Natural killer cell (primary cell): ENCODE data around the gene NECTIN3. TPM values are rescaled to one million over a fixed set of nuclear protein-coding genes. Genes with fewer than 3 reads are reported as not detected.

Source experiments
- ATAC-seq, 3 donors: fragments of 150-1000 bp in 2 of 3; fragments of 200-7000 bp in 1 of 3; cut with Tn5 transposase; 1 replicate in 1 of 3; 2 replicates in 2 of 3; pipeline ENCODE4 v1.10.0; 2021; ENCODE audit warnings: mild to moderate bottlenecking in 2 of 3, moderate library complexity in 2 of 3
- DNase-seq, 2 donors: peaks; one replicate each; pipeline versions ENCODE4 v3.0.0 to v3.0.0-alpha.2; 2013 to 2021; ENCODE audit warnings: mixed read lengths in 1 of 2
- H3K27ac ChIP-seq: one replicate; pipeline ENCODE4 v1.5.1; 2013; ENCODE audit warnings: mild to moderate bottlenecking, low read length
- H3K27me3 ChIP-seq: one replicate; pipeline ENCODE4 v1.6.1; 2013; ENCODE audit warnings: low read length; ENCODE audit not compliant: control insufficient read depth, insufficient read depth
- H3K36me3 ChIP-seq: one replicate; pipeline ENCODE4 v1.6.1; 2013; ENCODE audit warnings: low read length; ENCODE audit not compliant: control insufficient read depth, insufficient read depth
- H3K4me1 ChIP-seq: one replicate; pipeline ENCODE4 v1.6.1; 2013; ENCODE audit warnings: low read length; ENCODE audit not compliant: control insufficient read depth, insufficient read depth
- H3K4me3 ChIP-seq: one replicate; pipeline ENCODE4 v1.5.1; 2013; ENCODE audit warnings: low read length
- H3K9me3 ChIP-seq: one replicate; pipeline ENCODE4 v1.6.1; 2013; ENCODE audit warnings: low read length; ENCODE audit not compliant: control insufficient read depth, insufficient read depth
- H3K27ac Mint-ChIP-seq, 2 donors: one replicate each; pipeline ENCODE4 v1.8.0; 2022; ENCODE audit warnings: mild to moderate bottlenecking in 2 of 2, mixed read lengths in 2 of 2, moderate library complexity in 1 of 2
- H3K27me3 Mint-ChIP-seq, 2 donors: one replicate each; pipeline ENCODE4 v1.8.0; 2022; ENCODE audit warnings: low read depth in 2 of 2, mixed read lengths in 2 of 2
- H3K36me3 Mint-ChIP-seq: one replicate; pipeline ENCODE4 v1.8.0; 2022; ENCODE audit warnings: mixed read lengths
- H3K4me1 Mint-ChIP-seq, 2 donors: one replicate each; pipeline ENCODE4 v1.8.0; 2022; ENCODE audit warnings: mixed read lengths in 2 of 2
- H3K4me3 Mint-ChIP-seq: one replicate; pipeline ENCODE4 v1.8.0; 2022; ENCODE audit warnings: mild to moderate bottlenecking, moderate library complexity, mixed read lengths
- H3K9me3 Mint-ChIP-seq, 2 donors: one replicate each; pipeline ENCODE4 v1.8.0; 2022; ENCODE audit warnings: mixed read lengths in 2 of 2
- WGBS: methylation state at CpG from one replicate; pipeline ENCODE4 v1.1.7; 2013; ENCODE audit warnings: missing lambda C conversion rate; ENCODE audit not compliant: insufficient coverage; 5-methylcytosine and 5-hydroxymethylcytosine counted together
- intact Hi-C: fragments of 100-400 bp; cut with micrococcal nuclease; formaldehyde crosslinking; loops from one replicate; pipeline ENCODE4 v1.14.2; 2022
- total RNA-seq, 4 donors: library from RNA; stranded (reverse); fragments of 120-200 nt in 1 of 4; gene quantifications; one replicate each; pipeline versions ENCODE4 v1.2.3 to v1.2.4, GENCODE V29; 2013 to 2022
- TF ChIP-seq, protein P1 (sequence below): fragments of 200-600 bp; IDR thresholded peaks from one replicate; pipeline ENCODE4 v1.8.0; 2022; ENCODE audit warnings: antibody characterized with exemption

NECTIN3 gene
- total RNA-seq, 3 donors from 2014 or later (not counting 1 experiment from before 2014, with no cell fraction given) = 0.26 to 3.7 (median 2.3) TPM

DNA sequence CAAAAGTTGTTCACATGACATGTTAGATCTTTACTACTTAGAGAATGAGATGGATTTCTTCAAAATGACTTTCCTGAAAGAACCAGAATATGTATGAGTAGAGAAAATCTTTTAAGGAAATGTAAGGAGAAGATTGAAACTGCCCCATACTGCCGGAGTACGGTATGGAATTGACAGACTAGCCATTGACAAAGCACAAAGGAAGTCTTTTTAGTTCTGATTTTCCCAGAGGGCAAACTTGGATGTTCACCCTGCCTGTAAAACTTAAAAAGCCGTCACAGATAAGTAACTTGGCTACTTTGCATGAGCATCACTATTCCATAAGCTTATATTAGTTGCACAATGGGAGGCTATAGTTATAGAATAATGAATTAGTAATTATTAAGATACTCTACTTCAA lies 93.8 kb downstream of the NECTIN3 start:
- peaks cover 10 to 14% of the 10 kb centered on the region in 2 donors for H3K27me3 Mint-ChIP-seq

DNA sequence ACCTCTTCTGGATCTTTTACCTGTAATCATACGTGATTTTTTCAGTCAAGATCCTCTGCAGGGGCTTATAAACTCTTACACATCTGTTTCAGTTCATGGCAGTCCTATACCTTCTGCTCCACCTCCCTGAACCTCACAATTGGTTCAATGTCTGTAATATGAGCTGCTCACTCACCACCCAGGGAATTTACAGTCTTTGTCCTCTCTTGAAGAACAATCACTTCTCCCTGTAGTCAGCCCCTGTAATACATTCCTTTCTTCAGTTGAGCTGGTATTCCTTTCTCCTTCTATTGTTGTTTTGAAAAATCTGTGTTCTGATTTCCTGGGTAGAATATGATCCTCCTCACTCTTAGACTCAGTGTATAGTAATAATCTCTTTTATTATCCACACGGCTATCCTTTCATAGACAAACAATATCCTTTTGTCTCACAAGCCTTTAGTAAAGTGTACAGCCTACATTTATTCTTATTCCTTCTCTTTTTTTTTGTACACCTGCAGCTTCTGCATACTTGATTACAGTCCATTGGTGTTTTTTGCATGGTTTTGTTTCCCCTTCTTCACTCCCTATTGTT lies 101.8 kb downstream of the NECTIN3 start:
- H3K27ac ChIP-seq = no peak overlapping the region
- no peaks in the 10 kb centered on the region for H3K9me3 ChIP-seq
- Mint-ChIP-seq H3K4me1 (no peaks in the 10 kb centered on the region), H3K27ac (no peak overlapping the region), H3K9me3 (peaks cover 0 to 2% of the 10 kb centered on the region in 2 donors), H3K4me3 (no peak overlapping the region), H3K27me3 (peaks cover 5 to 14% of the 10 kb centered on the region in 2 donors), H3K36me3 (no peaks in the 10 kb centered on the region)
- H3K4me3 ChIP-seq = no peak overlapping the region
- TF ChIP-seq, protein P1, sequence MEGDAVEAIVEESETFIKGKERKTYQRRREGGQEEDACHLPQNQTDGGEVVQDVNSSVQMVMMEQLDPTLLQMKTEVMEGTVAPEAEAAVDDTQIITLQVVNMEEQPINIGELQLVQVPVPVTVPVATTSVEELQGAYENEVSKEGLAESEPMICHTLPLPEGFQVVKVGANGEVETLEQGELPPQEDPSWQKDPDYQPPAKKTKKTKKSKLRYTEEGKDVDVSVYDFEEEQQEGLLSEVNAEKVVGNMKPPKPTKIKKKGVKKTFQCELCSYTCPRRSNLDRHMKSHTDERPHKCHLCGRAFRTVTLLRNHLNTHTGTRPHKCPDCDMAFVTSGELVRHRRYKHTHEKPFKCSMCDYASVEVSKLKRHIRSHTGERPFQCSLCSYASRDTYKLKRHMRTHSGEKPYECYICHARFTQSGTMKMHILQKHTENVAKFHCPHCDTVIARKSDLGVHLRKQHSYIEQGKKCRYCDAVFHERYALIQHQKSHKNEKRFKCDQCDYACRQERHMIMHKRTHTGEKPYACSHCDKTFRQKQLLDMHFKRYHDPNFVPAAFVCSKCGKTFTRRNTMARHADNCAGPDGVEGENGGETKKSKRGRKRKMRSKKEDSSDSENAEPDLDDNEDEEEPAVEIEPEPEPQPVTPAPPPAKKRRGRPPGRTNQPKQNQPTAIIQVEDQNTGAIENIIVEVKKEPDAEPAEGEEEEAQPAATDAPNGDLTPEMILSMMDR = no peak
- 98% methylated on average over 2 of the region's 2 CpGs for WGBS
- intact Hi-C loops = no loop called here
- no peaks in the 10 kb centered on the region for H3K36me3 ChIP-seq
- H3K4me1 ChIP-seq = no peaks in the 10 kb centered on the region
- H3K27me3 ChIP-seq = no peaks in the 10 kb centered on the region
- DNase-seq (no peak), ATAC-seq (no peak)

More for the DNA sequence above, 93.8 kb downstream of the NECTIN3 start:
- Histone ChIP-seq H3K4me1 (no peaks in the 10 kb centered on the region), H3K27ac (no peak overlapping the region), H3K9me3 (no peaks in the 10 kb centered on the region), H3K27me3 (no peaks in the 10 kb centered on the region), H3K4me3 (no peak overlapping the region), H3K36me3 (no peaks in the 10 kb centered on the region)
- H3K36me3 Mint-ChIP-seq = no peaks in the 10 kb centered on the region
- no peak overlapping the region for H3K4me3 Mint-ChIP-seq
- H3K27ac Mint-ChIP-seq = no peak overlapping the region
- H3K9me3 Mint-ChIP-seq = no peaks in the 10 kb centered on the region
- ATAC-seq (no peak), DNase-seq (no peak)
- H3K4me1 Mint-ChIP-seq = no peaks in the 10 kb centered on the region
- intact Hi-C loops = no loop called here
- TF ChIP-seq, protein P1 = no peak
- 100% methylated on average over 2 of the region's 3 CpGs for WGBS

DNA sequence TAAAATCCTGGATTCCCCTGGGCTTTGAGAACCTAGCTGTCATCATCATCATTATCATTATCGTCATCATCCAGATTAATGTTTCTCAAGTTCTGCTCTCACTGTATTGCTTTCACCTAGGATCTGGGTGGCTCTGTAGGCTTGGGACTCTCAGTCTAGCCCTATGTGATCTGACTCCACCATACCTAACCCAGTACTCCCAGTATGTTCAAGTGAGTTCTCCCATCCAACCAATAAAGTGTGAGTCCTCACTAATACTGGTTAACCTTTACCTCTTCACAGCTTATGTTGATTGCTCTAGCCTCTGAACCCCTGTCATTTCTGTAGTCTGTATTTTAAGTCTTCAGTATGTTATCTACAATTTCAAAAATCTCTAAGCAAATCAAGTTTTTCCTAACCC lies 102.3 kb downstream of the NECTIN3 start:
- no peaks in the 10 kb centered on the region for H3K36me3 Mint-ChIP-seq
- H3K27ac ChIP-seq = no peak overlapping the region
- ATAC-seq (no peak), DNase-seq (no peak)
- H3K27ac Mint-ChIP-seq = no peak overlapping the region
- intact Hi-C loops = no loop called here
- no peaks in the 10 kb centered on the region for H3K36me3 ChIP-seq
- no peaks in the 10 kb centered on the region for H3K4me1 ChIP-seq
- H3K4me3 ChIP-seq = no peak overlapping the region
- peaks cover 0 to 2% of the 10 kb centered on the region in 2 donors for H3K9me3 Mint-ChIP-seq
- no peaks in the 10 kb centered on the region for H3K27me3 ChIP-seq
- no peaks in the 10 kb centered on the region for H3K9me3 ChIP-seq
- WGBS = 96% methylated on average over 1 of the region's 1 CpG
- no peaks in the 10 kb centered on the region for H3K4me1 Mint-ChIP-seq
- peaks cover 5 to 14% of the 10 kb centered on the region in 2 donors for H3K27me3 Mint-ChIP-seq
- TF ChIP-seq, protein P1 = no peak
- H3K4me3 Mint-ChIP-seq = no peak overlapping the region

DNA sequence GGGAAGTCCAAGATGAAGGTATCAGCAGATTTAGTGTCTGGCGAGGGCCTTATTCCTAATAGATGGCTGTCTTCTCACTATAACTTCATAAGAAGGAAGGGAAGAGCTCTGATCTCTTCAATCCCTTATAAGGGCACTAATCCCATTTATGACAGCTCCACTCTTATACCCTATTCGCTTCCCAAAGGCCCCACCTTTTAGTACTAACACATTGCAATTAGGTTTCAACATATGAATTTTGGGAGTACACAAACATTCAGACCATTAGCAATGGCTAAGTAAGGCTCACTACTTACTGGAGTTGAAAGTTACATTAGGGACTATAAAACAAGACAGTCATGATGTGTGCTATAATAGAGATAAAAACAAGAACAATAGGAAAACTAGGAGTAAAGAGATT lies 118.9 kb downstream of the NECTIN3 start:
- Histone ChIP-seq H3K4me3 (no peak overlapping the region), H3K36me3 (no peaks in the 10 kb centered on the region), H3K27me3 (no peaks in the 10 kb centered on the region), H3K4me1 (no peaks in the 10 kb centered on the region), H3K27ac (no peak overlapping the region), H3K9me3 (no peaks in the 10 kb centered on the region)
- ATAC-seq (no peak), DNase-seq (no peak)
- TF ChIP-seq, protein P1 = no peak
- Mint-ChIP-seq H3K4me3 (no peak overlapping the region), H3K27ac (no peak overlapping the region), H3K27me3 (peaks cover 0 to 7% of the 10 kb centered on the region in 2 donors), H3K9me3 (no peaks in the 10 kb centered on the region), H3K36me3 (no peaks in the 10 kb centered on the region), H3K4me1 (no peaks in the 10 kb centered on the region)
- intact Hi-C loops = no loop called here
- 93% methylated on average over 2 of the region's 2 CpGs for WGBS
